NT2/D1 (cell line): ENCODE measurements around the gene SSTR3.

ENCODE experiments used
- DNase-seq: peaks from one replicate; pipeline ENCODE4 v3.0.0-alpha.2; 2011; ENCODE audit warnings: low read depth, low spot score
- H3K27me3 ChIP-seq: 2 replicates; pipeline ENCODE4 v1.6.0; 2011; ENCODE audit warnings: mild to moderate bottlenecking; ENCODE audit not compliant: insufficient read length, insufficient read depth
- H3K36me3 ChIP-seq: 2 replicates; pipeline ENCODE4 v1.6.1; 2011; ENCODE audit warnings: mild to moderate bottlenecking, low read length, mixed read lengths; ENCODE audit not compliant: insufficient read depth, insufficient read length
- H3K4me1 ChIP-seq: 2 replicates; pipeline ENCODE4 v1.5.1; 2011; ENCODE audit not compliant: insufficient read depth, insufficient read length
- H3K4me3 ChIP-seq: 2 replicates; pipeline ENCODE4 v1.5.1; 2011; ENCODE audit warnings: low read depth; ENCODE audit not compliant: insufficient read length
- H3K9ac ChIP-seq: 2 replicates; pipeline ENCODE4 v1.6.0; 2011; ENCODE audit warnings: low read depth; ENCODE audit not compliant: insufficient read length
- H3K9me3 ChIP-seq: 2 replicates; pipeline ENCODE4 v1.5.1; 2011; ENCODE audit warnings: mild to moderate bottlenecking, low read length; ENCODE audit not compliant: insufficient read depth
- SUZ12 ChIP-seq: IDR thresholded peaks from 2 replicates; pipeline ENCODE4 v1.6.1; 2011; ENCODE audit not compliant: insufficient read length, insufficient read depth; ENCODE audit errors: extremely low read depth
- YY1 ChIP-seq: IDR thresholded peaks from 2 replicates; pipeline ENCODE4 v1.6.1; 2011; ENCODE audit not compliant: insufficient read length, insufficient read depth
- ZNF274 ChIP-seq: IDR thresholded peaks from 2 replicates; pipeline ENCODE4 v1.6.1; 2011; ENCODE audit warnings: mild to moderate bottlenecking, low read depth, low read length

The SSTR3 gene

GRCh38 chr22:37210041-37210803 lies 2.1 kb downstream of the SSTR3 start:
- no peaks in the 10 kb centered on the region for H3K36me3 ChIP-seq
- peaks cover 9% of the 10 kb centered on the region for H3K27me3 ChIP-seq
- no peak overlapping the region for H3K9ac ChIP-seq
- TF ChIP-seq SUZ12, result no peak
- no peak for TF ChIP-seq ZNF274
- no peak for TF ChIP-seq YY1
- H3K4me1 ChIP-seq, result peaks cover 5% of the 10 kb centered on the region
- H3K4me3 ChIP-seq, result no peak overlapping the region
- no peaks in the 10 kb centered on the region for H3K9me3 ChIP-seq
- DNase-seq, result no peak

GRCh38 chr22:37209140-37209845 lies 3.0 kb downstream of the SSTR3 start:
- Histone ChIP-seq H3K27me3 (peaks cover 9% of the 10 kb centered on the region), H3K4me3 (no peak overlapping the region), H3K9me3 (no peaks in the 10 kb centered on the region), H3K9ac (no peak overlapping the region), H3K36me3 (no peaks in the 10 kb centered on the region), H3K4me1 (peaks cover 5% of the 10 kb centered on the region)
- no peak for DNase-seq
- no peak for TF ChIP-seq SUZ12
- TF ChIP-seq YY1, result no peak
- no peak for TF ChIP-seq ZNF274

- H3K9ac ChIP-seq, result no peak overlapping the region
- DNase-seq, result no peak
- TF ChIP-seq ZNF274 (no peak), YY1 (no peak), SUZ12 (no peak)
- H3K27me3 ChIP-seq, result peaks cover 9% of the 10 kb centered on the region
- H3K36me3 ChIP-seq, result no peaks in the 10 kb centered on the region
- H3K4me1 ChIP-seq, result peaks cover 5% of the 10 kb centered on the region
- H3K4me3 ChIP-seq, result no peak overlapping the region
- H3K9me3 ChIP-seq, result no peaks in the 10 kb centered on the region
Measured at GRCh38 chr22:37208401-37209139, 3.7 kb downstream of the SSTR3 start.

GRCh38 chr22:37207981-37208380 lies 4.3 kb downstream of the SSTR3 start:
- Histone ChIP-seq H3K4me3 (no peak overlapping the region), H3K27me3 (peaks cover 6% of the 10 kb centered on the region), H3K9me3 (no peaks in the 10 kb centered on the region), H3K36me3 (no peaks in the 10 kb centered on the region), H3K9ac (no peak overlapping the region), H3K4me1 (peaks cover 5% of the 10 kb centered on the region)
- TF ChIP-seq SUZ12 (no peak), YY1 (no peak), ZNF274 (no peak)
- DNase-seq, result no peak

- Histone ChIP-seq H3K9me3 (no peaks in the 10 kb centered on the region), H3K4me3 (no peak overlapping the region), H3K36me3 (no peaks in the 10 kb centered on the region), H3K27me3 (peaks cover 2% of the 10 kb centered on the region), H3K4me1 (peaks cover 3% of the 10 kb centered on the region), H3K9ac (no peak overlapping the region)
- DNase-seq, result no peak
- TF ChIP-seq ZNF274, result no peak
- TF ChIP-seq YY1, result no peak
- TF ChIP-seq SUZ12, result no peak
Measured at GRCh38 chr22:37206841-37207821, 5.1 kb downstream of the SSTR3 start.

- peaks cover 2% of the 10 kb centered on the region for H3K4me1 ChIP-seq
- no peaks in the 10 kb centered on the region for H3K36me3 ChIP-seq
- H3K9ac ChIP-seq, result no peak overlapping the region
- DNase-seq, result no peak
- H3K27me3 ChIP-seq, result peaks cover 2% of the 10 kb centered on the region
- no peaks in the 10 kb centered on the region for H3K9me3 ChIP-seq
- TF ChIP-seq ZNF274 (no peak), YY1 (no peak), SUZ12 (no peak)
- H3K4me3 ChIP-seq, result no peak overlapping the region
Measured at GRCh38 chr22:37206118-37206840, 6.0 kb downstream of the SSTR3 start.
